RCC 7860 (cell line): ENCODE results near the gene RALGDS.
"Not testable (repeated sequence)": the region's sequence is repeated elsewhere in the genome, so short reads cannot be mapped to it uniquely, and the experiment has no call there.

ENCODE experiments used
- DNase-seq: peaks from one replicate; pipeline ENCODE4 v3.0.0-alpha.2; 2015; ENCODE audit warnings: low spot score
- FAIRE-seq: peaks from 2 replicates; lab custom pipeline; 2012; peaks lifted over from hg19 to GRCh38; lab: Jason Lieb, UNC

Gene RALGDS

DNA sequence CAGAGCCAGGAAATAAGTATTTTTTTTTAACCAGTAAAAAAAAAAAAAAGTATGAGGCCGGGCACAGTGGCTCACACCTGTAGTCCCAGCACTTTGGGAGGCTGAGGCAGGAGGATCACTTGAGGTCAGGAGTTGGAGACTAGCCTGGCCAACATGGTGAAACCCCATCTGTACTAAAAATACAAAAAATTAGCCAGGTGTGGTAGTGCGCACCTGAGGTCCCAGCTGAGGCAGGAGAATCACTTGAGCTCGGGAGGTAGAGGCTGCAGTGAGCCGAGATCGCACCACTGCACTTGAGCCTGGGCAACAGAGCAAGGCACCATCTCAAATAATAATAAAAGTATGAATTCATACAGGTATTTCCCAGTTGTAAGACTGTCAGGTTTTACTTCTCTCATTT lies 48.8 kb downstream of the RALGDS start:
- not testable (repeated sequence) for DNase-seq, FAIRE-seq

- FAIRE-seq: no peak
- DNase-seq: no peak
These were observed 49.4 kb downstream of the RALGDS start for GRCh38 chr9:133071484-133072150.

- not testable (repeated sequence) for FAIRE-seq, DNase-seq
These were observed 50.1 kb downstream of the RALGDS start for GRCh38 chr9:133070985-133071384.

- FAIRE-seq: not testable (repeated sequence)
These were observed 50.5 kb downstream of the RALGDS start for GRCh38 chr9:133070500-133070961.

DNA sequence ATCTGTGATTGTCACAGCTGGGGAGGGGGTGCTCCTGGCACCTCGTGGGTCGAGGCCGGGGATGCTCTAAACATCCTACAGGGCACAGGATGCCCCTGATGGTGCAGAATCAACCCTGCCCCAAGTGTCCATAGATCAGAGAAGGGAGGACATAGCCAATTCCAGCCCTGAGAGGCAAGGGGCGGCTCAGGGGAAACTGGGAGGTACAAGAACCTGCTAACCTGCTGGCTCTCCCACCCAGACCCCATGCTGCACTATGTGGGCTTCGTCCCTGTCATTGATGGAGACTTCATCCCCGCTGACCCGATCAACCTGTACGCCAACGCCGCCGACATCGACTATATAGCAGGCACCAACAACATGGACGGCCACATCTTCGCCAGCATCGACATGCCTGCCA lies 52.6 kb downstream of the RALGDS start:
- DNase-seq, FAIRE-seq: not testable (repeated sequence)

More at GRCh38 chr9:133070500-133070961, 50.5 kb downstream of the RALGDS start:
- DNase-seq: not testable (repeated sequence)

DNA sequence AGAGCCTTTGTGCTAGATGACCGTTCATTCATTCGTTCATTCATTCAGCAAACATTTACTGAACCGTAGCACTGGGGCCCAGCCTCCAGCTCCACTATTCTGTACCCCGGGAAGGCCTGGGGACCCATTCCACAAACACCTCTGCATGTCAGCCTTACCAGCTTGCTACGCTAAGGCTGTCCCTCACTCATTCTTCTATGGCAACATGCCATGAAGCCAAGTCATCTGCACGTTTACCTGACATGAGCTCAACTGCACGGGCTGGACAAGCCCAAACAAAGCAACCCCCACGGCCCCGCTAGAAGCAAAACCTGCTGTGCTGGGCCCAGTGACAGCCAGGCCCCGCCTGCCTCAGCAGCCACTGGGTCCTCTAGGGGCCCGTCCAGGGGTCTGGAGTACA lies 53.2 kb downstream of the RALGDS start:
- DNase-seq (no peak), FAIRE-seq (no peak)

DNA sequence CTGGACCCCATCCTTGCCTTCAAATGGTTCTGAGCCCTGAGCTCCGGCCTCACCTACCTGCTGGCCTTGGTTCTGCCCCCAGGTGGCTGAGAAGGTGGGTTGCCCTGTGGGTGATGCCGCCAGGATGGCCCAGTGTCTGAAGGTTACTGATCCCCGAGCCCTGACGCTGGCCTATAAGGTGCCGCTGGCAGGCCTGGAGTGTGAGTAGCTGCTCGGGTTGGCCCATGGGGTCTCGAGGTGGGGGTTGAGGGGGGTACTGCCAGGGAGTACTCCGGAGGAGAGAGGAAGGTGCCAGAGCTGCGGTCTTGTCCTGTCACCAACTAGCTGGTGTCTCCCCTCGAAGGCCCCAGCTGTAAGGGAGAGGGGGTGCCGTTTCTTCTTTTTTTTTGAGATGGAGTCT lies 54.0 kb downstream of the RALGDS start:
- DNase-seq (no peak), FAIRE-seq (no peak)

GRCh38 chr9:133066181-133066983 lies 54.7 kb downstream of the RALGDS start:
- FAIRE-seq (no peak), DNase-seq (no peak)

- FAIRE-seq: no peak
- DNase-seq: no peak
These were observed 56.0 kb downstream of the RALGDS start for GRCh38 chr9:133065070-133065388.

- FAIRE-seq (no peak), DNase-seq (no peak)
These were observed 56.6 kb downstream of the RALGDS start for GRCh38 chr9:133064241-133065069.

DNA sequence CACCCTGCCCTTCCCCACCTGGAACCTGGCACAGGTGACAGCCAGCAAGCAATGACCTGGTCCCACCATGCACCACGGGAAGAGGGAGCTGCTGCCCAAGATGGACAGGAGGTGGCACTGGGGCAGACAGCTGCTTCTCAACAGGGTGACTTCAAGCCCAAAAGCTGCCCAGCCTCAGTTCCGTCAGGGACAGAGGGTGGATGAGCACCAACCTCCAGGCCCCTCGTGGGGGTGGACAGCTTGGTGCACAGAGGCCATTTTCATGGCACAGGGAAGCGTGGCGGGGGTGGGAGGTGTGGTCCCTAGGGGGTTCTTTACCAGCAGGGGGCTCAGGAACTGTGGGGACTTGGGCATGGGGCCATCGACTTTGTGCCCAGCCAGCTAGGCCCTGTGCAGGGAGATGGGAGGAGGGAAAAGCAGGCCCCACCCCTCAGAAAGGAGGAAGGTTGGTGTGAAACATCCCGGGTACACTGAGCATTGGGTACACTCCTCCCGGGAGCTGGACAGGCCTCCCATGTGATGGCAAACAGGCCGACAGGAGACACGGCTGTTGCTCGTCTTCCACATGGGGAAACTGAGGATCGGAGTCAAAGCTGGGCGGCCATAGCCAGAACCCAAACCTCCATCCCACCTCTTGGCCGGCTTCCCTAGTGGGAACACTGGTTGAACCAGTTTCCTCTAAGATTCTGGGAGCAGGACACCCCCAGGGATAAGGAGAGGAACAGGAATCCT lies 57.4 kb downstream of the RALGDS start:
- DNase-seq (no peak), FAIRE-seq (no peak)

GRCh38 chr9:133063159-133063499 lies 57.9 kb downstream of the RALGDS start:
- DNase-seq (no peak), FAIRE-seq (no peak)

DNA sequence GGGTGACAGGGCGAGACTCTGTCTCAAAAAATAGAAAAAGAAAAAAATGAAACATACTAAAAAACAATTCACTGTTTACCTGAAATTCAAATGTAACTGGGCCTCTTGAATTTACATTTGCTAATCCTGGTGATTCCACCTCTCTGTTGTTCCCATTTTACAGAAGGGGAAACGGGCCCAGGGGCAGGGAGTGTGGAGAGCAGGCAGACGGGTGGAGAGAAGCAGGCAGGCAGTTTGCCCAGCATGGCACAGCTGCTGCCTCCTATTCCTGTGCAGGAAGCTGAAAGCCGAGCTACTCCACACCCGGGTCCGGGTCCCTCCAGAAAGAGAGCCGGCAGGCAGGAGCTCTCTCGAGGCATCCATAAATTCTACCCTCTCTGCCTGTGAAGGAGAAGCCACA lies 58.5 kb downstream of the RALGDS start:
- FAIRE-seq: not testable (repeated sequence)

DNA sequence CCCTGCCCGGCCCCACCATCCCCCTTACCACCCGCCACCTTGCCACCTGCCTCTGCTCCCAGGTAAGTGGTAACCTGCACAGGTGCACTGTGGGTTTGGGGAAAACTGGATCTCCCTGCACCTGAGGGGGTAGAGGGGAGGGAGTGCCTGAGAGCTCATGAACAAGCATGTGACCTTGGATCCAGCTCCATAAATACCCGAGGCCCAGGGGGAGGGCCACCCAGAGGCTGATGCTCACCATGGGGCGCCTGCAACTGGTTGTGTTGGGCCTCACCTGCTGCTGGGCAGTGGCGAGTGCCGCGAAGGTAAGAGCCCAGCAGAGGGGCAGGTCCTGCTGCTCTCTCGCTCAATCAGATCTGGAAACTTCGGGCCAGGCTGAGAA lies 59.3 kb downstream of the RALGDS start, which contains the start of gene CEL:
CEL (plus strand) TSS at position 218 of the 382 bp plus-strand sequence; CDS start at position 240, 22 bp downstream.
- not testable (repeated sequence) for FAIRE-seq, DNase-seq

More for the DNA sequence above, 58.5 kb downstream of the RALGDS start:
- DNase-seq: not testable (repeated sequence)

DNA sequence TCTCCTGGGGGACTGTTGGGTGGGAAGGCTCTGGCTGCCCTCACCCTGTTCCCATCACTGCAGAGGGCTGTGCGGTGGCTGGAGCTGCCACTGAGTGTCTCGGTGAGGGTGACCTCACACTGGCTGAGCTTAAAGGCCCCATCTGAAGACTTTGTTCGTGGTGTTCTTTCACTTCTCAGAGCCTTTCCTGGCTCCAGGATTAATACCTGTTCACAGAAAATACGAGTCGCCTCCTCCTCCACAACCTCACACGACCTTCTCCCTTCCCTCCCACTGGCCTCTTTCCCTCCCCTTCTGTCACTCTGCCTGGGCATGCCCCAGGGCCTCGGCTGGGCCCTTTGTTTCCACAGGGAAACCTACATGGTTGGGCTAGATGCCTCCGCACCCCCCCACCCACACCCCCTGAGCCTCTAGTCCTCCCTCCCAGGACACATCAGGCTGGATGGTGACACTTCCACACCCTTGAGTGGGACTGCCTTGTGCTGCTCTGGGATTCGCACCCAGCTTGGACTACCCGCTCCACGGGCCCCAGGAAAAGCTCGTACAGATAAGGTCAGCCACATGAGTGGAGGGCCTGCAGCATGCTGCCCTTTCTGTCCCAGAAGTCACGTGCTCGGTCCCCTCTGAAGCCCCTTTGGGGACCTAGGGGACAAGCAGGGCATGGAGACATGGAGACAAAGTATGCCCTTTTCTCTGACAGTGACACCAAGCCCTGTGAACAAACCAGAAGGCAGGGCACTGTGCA lies 59.8 kb downstream of the RALGDS start:
- DNase-seq, FAIRE-seq: not testable (repeated sequence)

GRCh38 chr9:133060417-133060841 lies 60.6 kb downstream of the RALGDS start:
- DNase-seq: no peak
- FAIRE-seq: no peak

DNA sequence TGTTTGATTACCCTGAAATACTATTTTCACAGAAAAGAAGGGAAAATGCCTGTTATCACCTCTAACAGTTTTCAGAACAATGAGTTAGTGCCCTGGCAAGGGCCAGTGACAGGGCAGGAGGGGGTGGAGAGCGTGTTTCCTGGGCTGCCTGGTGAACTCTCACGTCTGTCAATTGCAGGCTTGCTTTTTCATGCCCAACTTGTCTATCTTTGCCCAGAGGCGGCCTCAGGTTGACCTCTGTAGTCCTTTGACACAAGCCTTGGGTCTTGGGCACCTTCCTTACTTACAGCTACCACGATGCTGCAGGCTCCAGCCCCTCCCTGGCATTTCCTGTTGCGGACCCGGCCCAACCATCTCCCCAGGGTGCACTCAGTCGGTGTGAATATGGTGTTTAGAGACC lies 61.4 kb downstream of the RALGDS start:
- DNase-seq (no peak), FAIRE-seq (no peak)

- FAIRE-seq (no peak), DNase-seq (no peak)
These were observed 62.3 kb downstream of the RALGDS start for GRCh38 chr9:133058550-133059320.

DNA sequence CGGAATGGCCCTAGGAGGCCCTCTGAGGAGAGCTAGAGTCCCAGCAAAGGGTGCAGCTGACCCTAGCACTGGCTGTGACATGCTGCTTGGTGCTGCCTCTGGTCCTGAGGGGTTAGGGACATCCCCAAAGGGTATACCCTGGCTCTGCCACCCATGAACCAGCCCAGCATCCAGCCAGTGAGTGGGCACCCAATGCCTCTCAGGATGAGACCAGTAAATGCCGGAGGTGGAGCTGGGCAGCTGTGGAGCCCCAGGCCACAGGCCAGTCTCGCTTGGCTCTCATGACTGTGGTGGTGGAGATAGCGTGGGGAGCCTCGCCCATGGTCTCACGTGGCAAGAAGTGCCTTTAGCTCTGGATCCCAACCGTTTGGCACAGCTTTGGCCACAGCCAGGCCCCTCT lies 63.0 kb downstream of the RALGDS start:
- no peak for DNase-seq
- FAIRE-seq: no peak
